Fibroblast of lung (primary cell): ENCODE measurements around the gene ADAMTS9. TPM values are rescaled to one million over a fixed set of nuclear protein-coding genes. Genes with fewer than 3 reads are reported as not detected.

Experiments
- DNase-seq, 2 donors: peaks; one replicate each; pipeline versions ENCODE4 v3.0.0 to v3.0.0-alpha.2; 2010; ENCODE audit warnings: low read depth in 2 of 2
- H2AFZ ChIP-seq: 2 replicates; pipeline ENCODE4 v1.5.1; 2012; ENCODE audit warnings: low read length, control low read depth, inconsistent platforms
- H3K27ac ChIP-seq: 2 replicates; pipeline ENCODE4 v1.5.1; 2011; ENCODE audit warnings: low read length, control low read depth; ENCODE audit not compliant: insufficient read depth
- H3K27me3 ChIP-seq: 2 replicates; pipeline ENCODE4 v1.5.1; 2011; ENCODE audit warnings: mild to moderate bottlenecking, low read length; ENCODE audit not compliant: control insufficient read depth, insufficient read depth
- H3K36me3 ChIP-seq: 2 replicates; pipeline ENCODE4 v1.5.1; 2011; ENCODE audit warnings: low read length; ENCODE audit not compliant: control insufficient read depth, insufficient read depth
- H3K4me1 ChIP-seq: 2 replicates; pipeline ENCODE4 v1.5.1; 2011; ENCODE audit warnings: low read length; ENCODE audit not compliant: control insufficient read depth, insufficient read depth; ENCODE audit errors: extremely low read depth
- H3K4me2 ChIP-seq: 2 replicates; pipeline ENCODE4 v1.5.1; 2011; ENCODE audit warnings: low read length, control low read depth; ENCODE audit not compliant: insufficient read depth; ENCODE audit errors: extremely low read depth
- H3K4me3 ChIP-seq, 4 experiments: fragments of 200-600 bp in 1 of 4; sonication (generic) in 1 of 4; replicated peaks in 1 of 4; 2 replicates each; pipeline ENCODE4 v1.5.1; 2011 to 2016; ENCODE audit warnings: low read length in 4 of 4, low read depth in 3 of 4, mild to moderate bottlenecking in 3 of 4, control low read depth in 2 of 4, inconsistent platforms in 1 of 4, mixed read lengths in 1 of 4; ENCODE audit not compliant: insufficient read depth in 1 of 4; ENCODE audit errors: control extremely low read depth in 1 of 4
- H3K79me2 ChIP-seq: 2 replicates; pipeline ENCODE4 v1.5.1; 2012; ENCODE audit warnings: mild to moderate bottlenecking, low read length, inconsistent platforms; ENCODE audit not compliant: control insufficient read depth, insufficient read depth
- H3K9ac ChIP-seq: 2 replicates; pipeline ENCODE4 v1.5.1; 2011; ENCODE audit warnings: mild to moderate bottlenecking, low read length, control low read depth; ENCODE audit not compliant: insufficient read depth
- H3K9me3 ChIP-seq: 2 replicates; pipeline ENCODE4 v1.5.1; 2012; ENCODE audit warnings: low read depth, low read length; ENCODE audit not compliant: control insufficient read depth, insufficient read depth
- H4K20me1 ChIP-seq: 2 replicates; pipeline ENCODE4 v1.5.1; 2011; ENCODE audit warnings: low read length; ENCODE audit not compliant: control insufficient read depth, insufficient read depth; ENCODE audit errors: extremely low read depth
- EZH2 ChIP-seq: IDR thresholded peaks from 2 replicates; pipeline ENCODE4 v1.5.1; 2012; ENCODE audit warnings: low read length, control low read depth, mild to moderate bottlenecking; ENCODE audit errors: missing control alignments
- polyA plus RNA-seq, 2 donors: library from polyadenylated mRNA; depleted of rRNA in 1 of 2; stranded (reverse) in 1 of 2; unstranded in 1 of 2; fragments of >200 nt; gene quantifications; 2 replicates each; pipeline ENCODE4 v1.2.1, GENCODE V29; 2011 to 2012; ENCODE audit warnings: missing spikeins in 1 of 2
- total RNA-seq: library from RNA; depleted of rRNA; stranded (reverse); fragments of >200 nt; gene quantifications from 2 replicates; pipeline ENCODE4 v1.2.1, GENCODE V29; 2014
- TF ChIP-seq, protein P1 (sequence below), 2 donors: IDR thresholded peaks in 1 of 2; conservative IDR thresholded peaks in 1 of 2; 1 replicate in 1 of 2; 2 replicates in 1 of 2; pipeline ENCODE4 v1.5.1; 2011 to 2012; ENCODE audit warnings: low read length in 2 of 2, control low read depth in 1 of 2, inconsistent platforms in 1 of 2, low read depth in 1 of 2, mild to moderate bottlenecking in 1 of 2

The ADAMTS9 gene
- total and polyA plus RNA-seq, 2 donors (not counting 1 experiment from before 2014, with no cell fraction given), result 0.82 to 1.8 TPM

DNA sequence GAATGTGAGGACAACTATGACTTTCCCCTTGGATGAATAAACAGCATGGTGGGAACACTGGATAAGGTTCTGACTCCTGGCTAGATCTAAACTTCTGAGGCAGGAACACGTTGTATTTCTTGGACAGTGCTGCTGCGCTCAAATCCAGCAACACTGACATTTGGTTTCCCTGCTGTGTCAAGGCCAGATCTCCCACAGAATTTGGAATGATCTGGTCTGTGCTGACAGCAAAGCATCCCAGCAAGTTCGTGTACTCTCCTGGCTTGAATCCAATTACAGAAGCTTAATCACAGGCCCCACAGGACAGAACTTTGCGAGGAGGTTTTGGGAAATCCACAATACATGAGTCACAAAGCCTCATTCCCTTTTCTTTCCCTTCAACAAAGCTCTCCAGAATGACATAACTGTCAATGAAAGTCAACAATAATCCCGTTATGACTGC, 92.5 kb downstream of the ADAMTS9 start:
- Histone ChIP-seq H4K20me1 (no peaks in the 10 kb centered on the region), H3K4me3 (no peak overlapping the region), H3K36me3 (no peaks in the 10 kb centered on the region), H3K27me3 (no peaks in the 10 kb centered on the region), H3K4me2 (no peak overlapping the region), H3K4me1 (peaks cover 3% of the 10 kb centered on the region), H3K9me3 (no peaks in the 10 kb centered on the region), H3K9ac (no peak overlapping the region), H3K27ac (no peak overlapping the region), H3K79me2 (no peaks in the 10 kb centered on the region), H2AFZ (no peak overlapping the region)
- DNase-seq, result peak; percentile 90 to 97
- TF ChIP-seq, protein P1, sequence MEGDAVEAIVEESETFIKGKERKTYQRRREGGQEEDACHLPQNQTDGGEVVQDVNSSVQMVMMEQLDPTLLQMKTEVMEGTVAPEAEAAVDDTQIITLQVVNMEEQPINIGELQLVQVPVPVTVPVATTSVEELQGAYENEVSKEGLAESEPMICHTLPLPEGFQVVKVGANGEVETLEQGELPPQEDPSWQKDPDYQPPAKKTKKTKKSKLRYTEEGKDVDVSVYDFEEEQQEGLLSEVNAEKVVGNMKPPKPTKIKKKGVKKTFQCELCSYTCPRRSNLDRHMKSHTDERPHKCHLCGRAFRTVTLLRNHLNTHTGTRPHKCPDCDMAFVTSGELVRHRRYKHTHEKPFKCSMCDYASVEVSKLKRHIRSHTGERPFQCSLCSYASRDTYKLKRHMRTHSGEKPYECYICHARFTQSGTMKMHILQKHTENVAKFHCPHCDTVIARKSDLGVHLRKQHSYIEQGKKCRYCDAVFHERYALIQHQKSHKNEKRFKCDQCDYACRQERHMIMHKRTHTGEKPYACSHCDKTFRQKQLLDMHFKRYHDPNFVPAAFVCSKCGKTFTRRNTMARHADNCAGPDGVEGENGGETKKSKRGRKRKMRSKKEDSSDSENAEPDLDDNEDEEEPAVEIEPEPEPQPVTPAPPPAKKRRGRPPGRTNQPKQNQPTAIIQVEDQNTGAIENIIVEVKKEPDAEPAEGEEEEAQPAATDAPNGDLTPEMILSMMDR (conservative IDR thresholded peaks at IDR 0.05 in 1 of 2, IDR thresholded peaks at IDR 0.05 in 1 of 2; ENCODE audit: low read depth in 1 of 2, low read length in 2 of 2), result no peak
- no peak for TF ChIP-seq EZH2

DNA sequence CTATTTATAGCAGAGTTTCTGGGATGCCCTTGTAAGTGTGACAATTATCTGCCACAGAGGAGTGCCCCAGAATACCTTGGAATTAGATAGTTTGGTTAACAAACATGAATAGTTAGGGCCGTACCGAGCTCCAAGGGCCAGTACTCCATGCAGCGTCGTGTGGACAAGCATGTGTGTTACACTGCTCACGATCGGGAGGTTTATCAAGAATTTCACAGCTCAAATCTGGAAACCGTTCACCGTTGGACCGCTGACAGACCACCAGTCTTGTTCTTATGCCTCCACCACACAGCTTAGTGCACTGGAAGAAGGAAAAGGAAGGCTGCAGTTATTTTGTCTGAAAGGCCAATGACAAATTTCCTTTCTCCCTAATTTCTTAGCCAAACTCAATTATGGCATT, 93.7 kb downstream of the ADAMTS9 start:
- Histone ChIP-seq H3K4me2 (no peak overlapping the region), H3K27ac (no peak overlapping the region), H2AFZ (no peak overlapping the region), H3K9ac (no peak overlapping the region), H3K79me2 (no peaks in the 10 kb centered on the region), H3K4me1 (peaks cover 3% of the 10 kb centered on the region), H3K36me3 (no peaks in the 10 kb centered on the region), H3K27me3 (no peaks in the 10 kb centered on the region), H3K4me3 (no peak overlapping the region), H4K20me1 (no peaks in the 10 kb centered on the region), H3K9me3 (no peaks in the 10 kb centered on the region)
- no peak for DNase-seq
- no peak for TF ChIP-seq EZH2
- TF ChIP-seq, protein P1 (conservative IDR thresholded peaks at IDR 0.05 in 1 of 2, IDR thresholded peaks at IDR 0.05 in 1 of 2; ENCODE audit: low read depth in 1 of 2, low read length in 2 of 2), result no peak

DNA sequence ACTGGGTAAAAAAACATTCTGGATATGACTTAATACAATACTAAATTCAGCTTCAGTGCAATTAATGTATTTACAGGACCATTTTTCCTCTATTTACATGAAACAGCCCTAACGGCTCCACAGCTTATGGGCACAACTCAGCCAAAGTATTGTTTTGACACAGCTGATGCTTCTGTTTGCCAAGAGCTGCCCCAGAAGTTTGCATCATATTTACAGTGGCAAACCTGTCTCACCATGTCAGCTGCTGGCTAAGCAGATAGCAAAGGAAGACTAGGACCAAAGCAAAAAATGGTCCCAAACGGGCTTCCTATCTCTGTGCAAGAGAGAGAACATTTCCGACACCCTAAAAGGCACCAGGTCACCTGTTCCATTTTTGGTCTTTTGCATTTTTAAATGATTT, 94.5 kb downstream of the ADAMTS9 start:
- H3K9ac ChIP-seq, result no peak overlapping the region
- TF ChIP-seq, protein P1 (conservative IDR thresholded peaks at IDR 0.05 in 1 of 2, IDR thresholded peaks at IDR 0.05 in 1 of 2; ENCODE audit: low read depth in 1 of 2, low read length in 2 of 2), result no peak
- TF ChIP-seq EZH2, result no peak
- no peaks in the 10 kb centered on the region for H4K20me1 ChIP-seq
- no peaks in the 10 kb centered on the region for H3K27me3 ChIP-seq
- no peak overlapping the region for H2AFZ ChIP-seq
- no peaks in the 10 kb centered on the region for H3K79me2 ChIP-seq
- H3K9me3 ChIP-seq, result no peaks in the 10 kb centered on the region
- H3K4me3 ChIP-seq, result no peak overlapping the region
- peaks cover 3% of the 10 kb centered on the region for H3K4me1 ChIP-seq
- H3K4me2 ChIP-seq, result no peak overlapping the region
- no peak for DNase-seq
- H3K36me3 ChIP-seq, result no peaks in the 10 kb centered on the region
- H3K27ac ChIP-seq, result no peak overlapping the region
